ENCODE data around the gene LRFN2.

GRCh38 chr6:40427196-40427595, 160.0 kb downstream of the LRFN2 start:
- TF ChIP-seq CTCF (IDR thresholded peaks at IDR 0.05; ENCODE audit: low read depth, low read length, poor library complexity, severe bottlenecking) = no peak
- no peak for TF ChIP-seq EZH2phosphoT487 (IDR thresholded peaks at IDR 0.05; ENCODE audit: borderline replicate concordance, low read length)
